T-helper 1 cell (primary cell): ENCODE data around the gene SPDYE4.
"Not testable (repeated sequence)": the region's sequence is repeated elsewhere in the genome, so short reads cannot be mapped to it uniquely, and the experiment has no call there.

Experiments
- DNase-seq, 5 donors: peaks; one replicate each; pipeline ENCODE4 v3.0.0-alpha.2; 2012 to 2020
- total RNA-seq, 4 donors: gene quantifications; one replicate each; lab custom pipeline; 2026; lab: John Stamatoyannopoulos, UW

SPDYE4 gene
- 0 to 0.12 (median 0.04) reads per million in 4 donors for total RNA-seq

DNA sequence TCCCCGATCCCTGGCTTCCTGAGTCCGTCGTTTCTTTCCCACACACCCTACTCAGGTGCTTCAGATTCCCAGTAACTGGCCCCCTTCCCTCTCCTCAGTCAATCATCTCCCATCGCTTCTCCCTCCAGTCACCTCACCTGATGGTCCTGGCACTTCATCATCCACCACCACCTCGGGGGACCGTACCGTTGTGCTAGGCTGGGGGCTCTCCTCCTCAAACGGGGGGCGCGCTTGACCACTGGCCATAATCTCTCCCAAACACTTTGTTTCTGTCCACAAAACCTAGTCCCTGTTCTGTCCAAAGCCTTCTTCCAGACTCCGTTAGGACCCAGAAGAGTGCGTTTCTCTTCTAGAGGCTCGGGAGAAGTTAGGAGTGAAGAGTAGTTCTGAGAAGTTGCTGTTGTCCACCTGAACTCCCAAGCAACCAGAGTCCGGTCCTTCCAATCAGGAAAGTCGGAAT is at the start of gene SPDYE4:
TSS of gene SPDYE4 (minus strand) at position 410 of the 460 bp plus-strand sequence. CDS start at position 246, 164 bp downstream.
- DNase-seq: no peak

DNA sequence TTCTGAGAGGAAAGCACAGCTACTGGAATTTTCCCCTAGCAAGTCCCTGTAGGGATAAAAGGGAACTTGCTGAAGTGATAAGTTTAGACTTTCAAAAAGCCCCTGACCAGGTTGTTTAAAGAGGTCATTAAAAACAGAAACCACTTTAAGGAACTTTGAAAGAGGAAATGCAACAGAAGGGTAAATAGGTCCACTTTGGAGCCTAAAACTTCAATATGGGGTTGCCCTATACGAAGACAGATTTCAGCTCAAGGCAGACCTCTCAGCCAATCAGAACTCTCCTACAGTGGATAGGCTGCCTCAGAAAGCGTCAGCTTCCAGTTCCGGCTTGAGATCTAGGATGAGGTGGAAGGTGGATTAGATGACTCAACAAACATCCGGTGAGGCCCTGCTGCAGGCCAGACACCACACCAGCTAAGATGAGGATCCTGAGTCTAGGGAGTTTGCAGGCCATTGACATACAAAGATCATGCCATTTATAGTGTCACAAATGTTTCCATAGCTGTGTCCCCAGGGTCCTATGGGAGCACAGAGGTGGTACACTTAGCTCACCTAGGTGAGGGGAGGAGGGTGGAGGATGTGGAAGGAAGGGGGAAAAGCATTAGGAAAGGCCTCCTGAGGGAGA is 48.7 kb upstream of the SPDYE4 start:
- DNase-seq: peak in 1 of 5 donors; percentile 56

DNA sequence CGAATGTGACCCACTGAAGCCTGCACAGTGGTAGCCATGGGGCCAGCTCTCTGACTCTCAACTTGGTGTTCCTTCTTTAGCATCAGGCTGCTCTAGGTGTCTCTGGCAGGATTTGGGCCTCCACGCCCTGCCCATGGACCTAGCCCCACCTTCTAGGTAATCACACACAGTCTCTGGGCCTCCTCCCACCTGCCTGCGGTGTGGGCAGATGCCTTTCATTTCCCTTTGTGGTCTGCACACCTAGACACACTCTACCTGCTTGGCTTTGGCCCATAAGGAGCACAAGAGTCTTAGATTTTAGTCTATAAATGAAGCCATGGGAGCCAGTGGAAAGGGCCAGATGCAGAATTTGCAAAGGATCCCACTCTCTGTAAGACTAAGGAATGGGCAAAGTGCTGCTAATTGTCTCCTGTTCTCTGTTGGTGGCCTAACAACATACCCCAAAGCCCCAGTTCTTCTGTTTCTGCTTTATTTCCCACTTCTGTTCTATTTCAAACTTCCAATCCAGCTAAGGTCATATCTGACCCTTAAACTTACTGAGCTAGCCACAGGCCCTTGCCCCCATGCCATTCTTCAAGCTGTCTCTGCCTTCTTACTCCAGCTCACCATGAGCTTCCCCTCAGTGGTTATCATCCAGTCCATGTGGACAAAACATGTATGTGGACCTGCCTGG is 48.0 kb upstream of the SPDYE4 start:
- DNase-seq: no peak

DNA sequence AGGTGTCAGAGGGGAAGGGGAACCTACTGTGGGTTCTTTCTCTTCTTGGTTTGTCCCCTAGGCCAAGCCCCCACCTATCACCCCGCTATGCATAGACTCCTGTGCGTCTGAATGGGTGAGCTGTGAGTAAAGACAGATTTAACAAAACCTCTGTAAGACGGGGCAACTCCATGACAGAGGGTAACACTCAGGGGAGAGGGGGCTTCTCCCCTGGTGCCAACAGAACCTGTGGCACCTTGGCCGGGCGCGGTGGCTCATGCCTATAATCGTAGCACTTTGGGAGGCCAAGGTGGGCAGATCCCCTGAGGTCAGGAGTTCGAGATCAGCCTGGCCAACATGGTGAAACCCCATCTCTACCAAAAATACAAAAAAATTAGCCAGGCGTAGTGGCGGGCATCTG is 47.0 kb upstream of the SPDYE4 start:
- not testable (repeated sequence) for DNase-seq

DNA sequence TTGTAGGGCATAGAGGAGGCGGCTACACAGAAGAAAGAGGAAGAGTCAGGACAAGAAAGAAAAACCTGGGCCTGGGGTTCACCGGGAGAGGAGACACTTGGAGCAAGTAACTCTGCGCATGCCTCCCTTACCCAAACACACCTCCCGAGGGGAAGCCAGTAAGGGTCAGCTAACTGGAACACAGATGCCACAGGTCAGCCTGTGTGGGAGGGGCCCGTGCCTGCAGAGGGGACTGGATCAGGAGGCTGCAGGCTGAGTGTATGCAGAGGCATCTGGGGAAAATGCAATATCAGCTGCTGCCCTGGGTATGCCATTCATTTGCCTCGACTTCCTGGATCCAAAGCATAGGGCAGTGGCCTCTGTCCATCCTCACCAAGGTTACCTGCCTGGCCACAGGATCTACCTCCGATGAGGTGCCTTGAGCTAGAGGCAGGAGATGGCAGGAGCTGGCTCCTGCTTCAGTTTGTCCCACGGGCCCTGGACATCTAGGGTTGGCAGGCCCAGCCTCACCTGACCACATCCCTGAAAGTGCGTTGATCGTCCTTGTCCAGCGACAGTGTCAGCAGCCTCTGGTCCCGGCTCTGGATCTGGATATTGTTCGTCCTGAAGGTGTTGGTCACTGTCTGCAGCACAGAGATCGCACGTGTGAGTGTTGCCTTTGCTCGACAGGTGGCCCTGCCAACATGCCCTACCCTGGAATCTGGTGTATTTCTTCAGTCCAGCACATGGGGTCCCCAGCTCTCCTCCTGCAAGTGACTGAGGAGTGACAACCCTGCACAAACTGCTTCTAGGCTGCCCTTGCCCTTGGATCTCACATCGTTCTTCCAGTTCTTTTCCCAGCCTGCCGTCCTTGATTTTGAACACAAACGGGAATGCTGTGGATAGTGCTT is 45.4 kb upstream of the SPDYE4 start:
- DNase-seq: no peak

GRCh38 chr17:8801135-8801840 is 42.9 kb upstream of the SPDYE4 start:
- no peak for DNase-seq

GRCh38 chr17:8800656-8801055 is 42.3 kb upstream of the SPDYE4 start:
- no peak for DNase-seq

- no peak for DNase-seq
Observed at GRCh38 chr17:8799570-8800212, 41.3 kb upstream of the SPDYE4 start.

GRCh38 chr17:8798846-8799569 is 40.7 kb upstream of the SPDYE4 start, which contains the start of gene MFSD6L:
Gene MFSD6L, minus strand, starts transcription at chr17:8799365. Its CDS starts 245 bp downstream, at chr17:8799120.
- no peak for DNase-seq

DNA sequence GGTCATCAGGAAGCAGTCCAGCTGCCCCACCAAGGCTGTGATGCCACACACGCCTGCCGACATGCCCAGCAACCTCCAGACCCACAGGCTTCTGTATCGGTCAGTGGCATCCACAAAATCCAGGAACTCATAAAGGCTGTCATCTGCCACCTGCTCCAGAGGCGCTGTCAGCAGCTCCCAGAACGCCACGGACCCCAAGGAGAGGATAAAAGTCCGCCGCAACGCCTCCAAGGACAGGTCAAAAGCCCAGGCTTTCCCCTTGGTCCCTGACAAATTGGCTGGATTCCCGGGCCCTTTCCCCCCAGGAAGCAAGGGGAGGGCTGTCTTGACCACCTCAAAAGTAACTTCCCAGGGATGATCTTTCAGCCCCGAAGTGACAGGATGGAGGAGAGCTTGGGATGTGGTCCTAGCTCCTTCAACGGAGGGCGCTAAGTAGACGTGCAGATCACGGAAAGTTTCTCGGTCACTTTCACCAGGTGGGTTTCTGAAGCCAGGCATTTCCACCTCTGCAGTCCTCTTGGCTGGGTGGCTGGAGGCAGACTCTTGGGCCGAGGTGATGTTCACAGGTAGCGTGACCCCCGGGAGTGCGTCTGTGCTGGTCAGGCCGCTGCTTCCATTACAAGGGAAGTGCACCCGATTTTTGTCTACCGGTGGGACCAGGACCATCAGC is 40.0 kb upstream of the SPDYE4 start:
- DNase-seq: no peak

- no peak for DNase-seq
Observed at GRCh38 chr17:8797621-8798175, 39.4 kb upstream of the SPDYE4 start.

GRCh38 chr17:8794636-8795035 is 36.3 kb upstream of the SPDYE4 start:
- no peak for DNase-seq

DNA sequence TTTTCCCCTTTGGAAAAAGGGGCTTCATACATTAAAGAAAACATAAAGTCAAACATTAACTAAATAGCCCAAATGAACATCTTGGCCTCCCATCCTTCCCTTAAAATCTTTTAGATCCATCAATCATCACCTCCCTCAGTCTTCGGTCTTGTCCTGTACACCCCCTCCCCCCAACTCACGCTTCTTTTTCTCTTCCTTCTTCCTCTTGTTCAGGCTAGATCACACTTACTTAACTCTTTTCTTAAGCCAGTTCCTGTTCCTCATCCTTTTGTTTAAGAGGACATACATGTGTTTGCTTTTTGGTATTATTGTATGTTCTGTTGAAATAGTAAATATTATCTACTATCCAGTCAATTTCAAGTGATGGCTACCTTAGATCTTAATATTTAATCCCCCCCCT is 35.3 kb upstream of the SPDYE4 start:
- DNase-seq: no peak

DNA sequence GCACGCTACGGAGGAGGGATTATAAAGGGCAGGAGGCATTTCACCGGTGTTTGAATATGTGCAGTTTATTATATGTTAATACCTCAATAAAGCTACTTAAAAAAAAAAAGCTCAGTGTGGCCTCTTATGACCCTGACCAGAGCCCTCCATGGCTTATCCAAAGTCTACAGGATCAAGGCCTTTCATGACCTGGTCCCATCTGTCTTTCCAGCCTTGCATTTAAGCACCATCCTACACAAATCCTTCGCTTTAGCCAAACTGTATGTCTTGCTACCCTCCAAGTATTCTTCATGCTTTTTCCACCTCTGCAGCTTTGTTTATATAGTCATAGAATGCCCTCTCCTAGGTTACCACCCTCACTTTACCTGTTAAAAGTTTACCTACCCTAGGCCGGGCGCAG is 34.3 kb upstream of the SPDYE4 start:
- no peak for DNase-seq

DNA sequence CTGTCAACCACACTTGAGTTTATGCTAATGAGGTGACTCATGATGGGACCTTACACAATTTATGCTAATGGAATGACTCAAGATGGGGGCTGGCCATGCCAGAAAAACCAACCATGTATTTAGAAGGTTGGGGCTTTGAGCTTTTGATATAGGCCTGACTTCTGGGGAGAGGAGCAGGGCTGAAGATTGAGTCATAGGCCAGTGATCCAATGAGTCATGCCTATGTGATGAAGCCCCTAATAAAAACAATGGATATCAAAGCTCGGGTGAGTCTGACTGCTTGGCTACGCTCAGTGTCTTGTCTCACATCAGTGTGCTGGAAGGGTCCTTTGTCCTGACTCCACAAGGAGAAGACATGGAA is 33.5 kb upstream of the SPDYE4 start:
- no peak for DNase-seq

DNA sequence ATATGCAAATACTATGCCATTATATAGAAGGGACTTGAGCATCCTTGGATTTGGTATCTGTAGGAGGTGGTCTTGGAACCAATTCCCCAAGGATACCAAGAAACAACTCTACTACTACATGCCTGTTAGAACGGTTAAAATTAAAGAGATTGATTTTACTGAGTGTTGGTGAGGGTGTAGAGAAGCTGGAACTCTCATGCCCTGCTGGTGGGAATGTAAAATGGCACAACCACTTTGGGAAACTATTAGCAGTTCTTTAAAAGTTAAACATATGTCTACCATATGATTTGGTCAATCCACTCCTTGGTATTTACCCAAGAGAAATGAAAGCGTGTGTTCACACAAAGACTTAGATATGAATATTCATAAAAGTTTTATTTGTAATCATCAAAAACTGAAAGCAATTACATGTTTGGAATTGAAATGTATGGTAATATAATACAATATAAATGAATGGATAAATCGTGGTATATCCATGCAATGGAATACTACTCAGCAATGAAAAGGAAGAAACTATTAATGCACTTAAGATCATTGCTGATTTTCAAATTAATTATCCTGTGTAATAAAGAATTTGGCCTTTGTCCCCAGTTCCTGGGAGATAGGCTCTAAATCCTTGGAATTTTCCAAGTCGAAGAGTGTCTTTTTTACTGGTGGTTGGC is 33.0 kb upstream of the SPDYE4 start:
- no peak for DNase-seq

DNA sequence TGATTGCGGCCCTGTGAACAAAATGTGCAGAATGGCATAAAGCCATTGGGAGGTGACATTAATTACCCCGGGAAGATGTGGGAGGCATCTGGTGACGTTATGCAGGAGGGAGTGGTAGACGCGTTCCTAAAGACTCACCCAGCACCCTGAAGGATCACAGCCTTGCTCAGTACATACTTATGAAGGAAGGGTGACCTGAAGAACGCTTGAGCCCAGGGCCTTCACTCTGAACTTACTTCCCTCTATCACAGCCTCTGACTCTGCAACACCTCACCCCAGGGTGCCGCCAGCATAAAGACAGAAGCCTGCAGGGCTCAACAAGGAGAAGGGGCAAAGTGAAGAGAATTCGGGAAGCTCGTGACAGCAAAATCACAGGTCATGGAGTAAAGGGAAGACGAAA is 31.4 kb upstream of the SPDYE4 start:
- no peak for DNase-seq

GRCh38 chr17:8788998-8789397 is 30.7 kb upstream of the SPDYE4 start:
- DNase-seq: no peak

- DNase-seq: peak in 4 of 5 donors; percentile 17 to 55 (median 34)
Observed at GRCh38 chr17:8785547-8786413, 27.4 kb upstream of the SPDYE4 start.
